Endothelial cell of umbilical vein (primary cell): ENCODE data around the gene CCDC57. TPM values are rescaled to one million over a fixed set of nuclear protein-coding genes. Genes with fewer than 3 reads are reported as not detected.

Experiments
- BruUV-seq: library from RNA; stranded (reverse); fragments of 400-500 nt; replicated peaks from 2 replicates; lab custom pipeline; 2021; lab: Mats Ljungman, UMichigan
- CTCF ChIA-PET: fragments of 300-600, 350-600 bp; sonication (Branson Sonifier 250); formaldehyde crosslinking; loops from one replicate; lab custom pipeline; 2021; ENCODE audit warnings: antibody characterized with exemption, inconsistent platforms; lab: Charles Lee
- POLR2A ChIA-PET: fragments of 300-600, 350-600 bp; sonication (Branson Sonifier 250); formaldehyde crosslinking; loops from one replicate; lab custom pipeline; 2021; ENCODE audit warnings: antibody characterized with exemption, inconsistent platforms; lab: Charles Lee
- DNase-seq: peaks from one replicate; pipeline ENCODE4 v3.0.0-alpha.2; 2011; ENCODE audit warnings: low read depth, low spot score
- FAIRE-seq: peaks from 2 replicates; lab custom pipeline; 2011; peaks lifted over from hg19 to GRCh38; lab: Jason Lieb, UNC
- H2AFZ ChIP-seq: 2 replicates; pipeline ENCODE4 v1.6.0; 2012; ENCODE audit warnings: low read depth, low read length, control low read depth, inconsistent platforms
- H3K27ac ChIP-seq: 2 replicates; pipeline ENCODE4 v1.5.1; 2011; ENCODE audit warnings: low read depth, mild to moderate bottlenecking, control low read depth, low read length, moderate library complexity; ENCODE audit not compliant: insufficient read depth
- H3K27me3 ChIP-seq, 2 experiments: 2 replicates each; pipeline versions ENCODE4 v1.6.0 to v1.6.1; 2011; ENCODE audit warnings: low read length in 2 of 2, mixed read lengths in 1 of 2; ENCODE audit not compliant: control insufficient read depth in 2 of 2, insufficient read depth in 2 of 2
- H3K36me3 ChIP-seq, 2 experiments: 2 replicates in 1 of 2; 3 replicates in 1 of 2; pipeline ENCODE4 v1.5.1; 2011; ENCODE audit warnings: low read length in 2 of 2, mild to moderate bottlenecking in 1 of 2, moderate library complexity in 1 of 2; ENCODE audit not compliant: control insufficient read depth in 2 of 2, insufficient read depth in 2 of 2; ENCODE audit errors: extremely low read depth in 1 of 2
- H3K4me1 ChIP-seq: 3 replicates; pipeline ENCODE4 v1.5.1; 2011; ENCODE audit warnings: mild to moderate bottlenecking, low read length; ENCODE audit not compliant: control insufficient read depth, insufficient read depth; ENCODE audit errors: extremely low read depth
- H3K4me2 ChIP-seq: 2 replicates; pipeline ENCODE4 v1.6.1; 2011; ENCODE audit warnings: low read length, control low read depth, mixed read lengths; ENCODE audit not compliant: insufficient read depth
- H3K4me3 ChIP-seq, 3 experiments: fragments of 200-600 bp in 1 of 3; sonication (generic), shearing (Covaris generic) in 1 of 3; replicated peaks in 1 of 3; 2 replicates each; pipeline ENCODE4 v1.5.1; 2011 to 2016; ENCODE audit warnings: control low read depth in 3 of 3, low read length in 3 of 3, mild to moderate bottlenecking in 2 of 3, inconsistent platforms in 1 of 3, low read depth in 1 of 3, moderate library complexity in 1 of 3; ENCODE audit not compliant: insufficient read depth in 1 of 3
- H3K79me2 ChIP-seq: 2 replicates; pipeline ENCODE4 v1.6.0; 2012; ENCODE audit warnings: low read length, inconsistent platforms; ENCODE audit not compliant: control insufficient read depth, insufficient read depth
- H3K9ac ChIP-seq: replicated peaks from 2 replicates; pipeline ENCODE3; 2011; ENCODE audit warnings: low read length, control low read depth; ENCODE audit not compliant: insufficient read depth; ENCODE audit errors: extremely low read depth
- H3K9me1 ChIP-seq: replicated peaks from 3 replicates; pipeline ENCODE4 v1.6.0; 2011; ENCODE audit warnings: mild to moderate bottlenecking, low read length; ENCODE audit not compliant: control insufficient read depth, insufficient read depth; ENCODE audit errors: extremely low read depth
- H3K9me3 ChIP-seq: replicated peaks from 2 replicates; pipeline ENCODE4 v1.5.1; 2012; ENCODE audit warnings: low read length, inconsistent platforms; ENCODE audit not compliant: control insufficient read depth, insufficient read depth
- H4K20me1 ChIP-seq: replicated peaks from 2 replicates; pipeline ENCODE3; 2011; ENCODE audit warnings: mild to moderate bottlenecking, low read length; ENCODE audit not compliant: control insufficient read depth, insufficient read depth; ENCODE audit errors: extremely low read depth
- EZH2 ChIP-seq: IDR thresholded peaks from 2 replicates; pipeline ENCODE4 v1.6.1; 2012; ENCODE audit warnings: borderline replicate concordance, low read depth, mild to moderate bottlenecking, moderate library complexity, low read length, inconsistent platforms; ENCODE audit not compliant: severe bottlenecking
- FOS ChIP-seq: IDR thresholded peaks from 2 replicates; pipeline ENCODE4 v1.6.1; 2011; ENCODE audit warnings: mild to moderate bottlenecking, low read length, moderate library complexity, borderline replicate concordance; ENCODE audit not compliant: insufficient read depth
- GATA2 ChIP-seq: IDR thresholded peaks from 2 replicates; pipeline ENCODE4 v1.7.0; 2011; ENCODE audit warnings: low read depth, mild to moderate bottlenecking, moderate library complexity, mixed read lengths, low read length; ENCODE audit not compliant: insufficient read length, insufficient read depth
- JUN ChIP-seq: IDR thresholded peaks from 2 replicates; pipeline ENCODE4 v1.6.1; 2011; ENCODE audit warnings: borderline replicate concordance, low read depth; ENCODE audit not compliant: insufficient read length, insufficient read depth
- MYC ChIP-seq: IDR thresholded peaks from one replicate; pipeline ENCODE4 v1.6.1; 2011; ENCODE audit warnings: mild to moderate bottlenecking, low read depth, low read length
- POLR2A ChIP-seq: IDR thresholded peaks from 2 replicates; pipeline ENCODE4 v1.6.1; 2012; ENCODE audit warnings: low read depth, mild to moderate bottlenecking, control low read depth, low read length
- POLR2AphosphoS5 ChIP-seq: IDR thresholded peaks from 2 replicates; pipeline ENCODE4 v1.6.1; 2012; ENCODE audit warnings: low read depth, mild to moderate bottlenecking, control low read depth, low read length, moderate library complexity; ENCODE audit not compliant: insufficient read depth
- dilution Hi-C: fragments of 300-500 bp; cut with MboI; formaldehyde crosslinking; loops from one replicate; pipeline ENCODE4 v1.15.0; 2019; ENCODE audit warnings: low sequenced_read_pairs; ENCODE audit not compliant: extremely low pct_ligation_motif_present
- intact Hi-C: fragments of 100-400 bp; cut with micrococcal nuclease; formaldehyde crosslinking; loops from one replicate; pipeline ENCODE4 v1.10.0; 2022
- polyA plus RNA-seq, 4 experiments: library from polyadenylated mRNA; depleted of rRNA in 3 of 4; stranded (reverse) in 3 of 4; unstranded in 1 of 4; fragments of >200 nt; gene quantifications; 2 replicates each; pipeline versions ENCODE4 v1.2.1 to v1.2.3, GENCODE V29; 2011 to 2012; ENCODE audit warnings: missing spikeins in 1 of 4
- total RNA-seq: library from RNA; stranded (reverse); gene quantifications from 2 replicates; pipeline ENCODE4 v1.2.3, GENCODE V29; 2021
- TF ChIP-seq, protein P1 (sequence below): IDR thresholded peaks from 2 replicates; pipeline ENCODE4 v1.6.1; 2011; ENCODE audit not compliant: insufficient read depth, insufficient read length
- TF ChIP-seq, protein P2 (sequence below), 2 donors: IDR thresholded peaks; 1 replicate in 1 of 2; 2 replicates in 1 of 2; pipeline ENCODE4 v1.5.1; 2011; ENCODE audit warnings: low read length in 2 of 2, mild to moderate bottlenecking in 2 of 2, moderate library complexity in 2 of 2, control low read depth in 1 of 2, inconsistent platforms in 1 of 2, low read depth in 1 of 2; ENCODE audit not compliant: insufficient read depth in 1 of 2; ENCODE audit errors: extremely low read depth in 1 of 2

CCDC57 gene
- total and polyA plus RNA-seq, 2 donors (not counting 3 experiments of a cell fraction or from before 2014, with no cell fraction given) = 18.6 to 31.6 TPM

DNA sequence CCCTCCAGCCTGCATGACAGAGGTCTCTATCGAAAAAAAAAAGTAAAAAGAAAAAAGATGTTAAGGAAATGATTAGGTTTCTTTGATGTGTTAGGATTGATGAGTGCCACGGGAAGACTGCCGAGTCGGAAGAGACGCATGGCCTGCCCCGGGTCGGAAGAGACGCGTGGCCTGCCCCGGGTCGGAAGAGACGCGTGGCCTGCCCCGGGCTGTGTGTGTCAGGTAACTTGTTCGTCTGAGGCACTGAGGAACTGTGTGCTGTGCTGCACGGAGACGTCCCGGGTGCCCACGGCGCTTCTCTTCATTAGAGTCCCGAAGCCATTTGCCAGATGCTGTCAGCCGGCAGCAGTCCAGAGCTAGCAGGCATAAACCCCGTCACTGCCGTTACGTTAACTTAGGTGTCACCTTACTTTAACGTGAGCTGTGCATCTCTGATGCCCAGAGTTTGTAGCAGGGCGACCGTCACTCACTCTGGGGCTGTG is 74.1 kb downstream of the CCDC57 start:
- Histone ChIP-seq H3K4me2 (no peak overlapping the region), H3K9me3 (no peaks in the 10 kb centered on the region), H3K4me1 (no peaks in the 10 kb centered on the region), H3K9me1 (no peaks in the 10 kb centered on the region), H3K36me3 (no peaks in the 10 kb centered on the region), H2AFZ (no peak overlapping the region), H3K27ac (no peak overlapping the region), H3K79me2 (no peaks in the 10 kb centered on the region), H3K9ac (no peak overlapping the region), H3K4me3 (no peak overlapping the region), H4K20me1 (no peaks in the 10 kb centered on the region), H3K27me3 (no peaks in the 10 kb centered on the region)
- CTCF ChIA-PET = no interaction called here
- intact Hi-C loops = no loop called here
- no peak for TF ChIP-seq FOS
- no peak for TF ChIP-seq EZH2
- TF ChIP-seq, protein P1, sequence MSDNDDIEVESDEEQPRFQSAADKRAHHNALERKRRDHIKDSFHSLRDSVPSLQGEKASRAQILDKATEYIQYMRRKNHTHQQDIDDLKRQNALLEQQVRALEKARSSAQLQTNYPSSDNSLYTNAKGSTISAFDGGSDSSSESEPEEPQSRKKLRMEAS = no peak
- no peak for TF ChIP-seq POLR2AphosphoS5
- no peak for TF ChIP-seq GATA2
- no peak for TF ChIP-seq MYC
- TF ChIP-seq JUN = no peak
- TF ChIP-seq, protein P2, sequence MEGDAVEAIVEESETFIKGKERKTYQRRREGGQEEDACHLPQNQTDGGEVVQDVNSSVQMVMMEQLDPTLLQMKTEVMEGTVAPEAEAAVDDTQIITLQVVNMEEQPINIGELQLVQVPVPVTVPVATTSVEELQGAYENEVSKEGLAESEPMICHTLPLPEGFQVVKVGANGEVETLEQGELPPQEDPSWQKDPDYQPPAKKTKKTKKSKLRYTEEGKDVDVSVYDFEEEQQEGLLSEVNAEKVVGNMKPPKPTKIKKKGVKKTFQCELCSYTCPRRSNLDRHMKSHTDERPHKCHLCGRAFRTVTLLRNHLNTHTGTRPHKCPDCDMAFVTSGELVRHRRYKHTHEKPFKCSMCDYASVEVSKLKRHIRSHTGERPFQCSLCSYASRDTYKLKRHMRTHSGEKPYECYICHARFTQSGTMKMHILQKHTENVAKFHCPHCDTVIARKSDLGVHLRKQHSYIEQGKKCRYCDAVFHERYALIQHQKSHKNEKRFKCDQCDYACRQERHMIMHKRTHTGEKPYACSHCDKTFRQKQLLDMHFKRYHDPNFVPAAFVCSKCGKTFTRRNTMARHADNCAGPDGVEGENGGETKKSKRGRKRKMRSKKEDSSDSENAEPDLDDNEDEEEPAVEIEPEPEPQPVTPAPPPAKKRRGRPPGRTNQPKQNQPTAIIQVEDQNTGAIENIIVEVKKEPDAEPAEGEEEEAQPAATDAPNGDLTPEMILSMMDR (IDR thresholded peaks at IDR 0.05; ENCODE audit: extremely low read depth in 1 of 2, insufficient read depth in 1 of 2, low read depth in 1 of 2, low read length in 2 of 2) = no peak
- no peak for TF ChIP-seq POLR2A
- FAIRE-seq (no peak), DNase-seq (no peak)
- dilution Hi-C loops = no loop called here
- no TSS peak for BruUV-seq
- POLR2A ChIA-PET = no interaction called here
